ENCODE results near the gene TENM3. TPM values are rescaled to one million over a fixed set of nuclear protein-coding genes. Genes with fewer than 3 reads are reported as not detected.
A peak's percentile ranks its signal among the peaks of the same experiment; 100 is the strongest.

TENM3 gene
- total and polyA plus RNA-seq, 2 donors from 2014 or later: 0.58 to 6.8 TPM

DNA sequence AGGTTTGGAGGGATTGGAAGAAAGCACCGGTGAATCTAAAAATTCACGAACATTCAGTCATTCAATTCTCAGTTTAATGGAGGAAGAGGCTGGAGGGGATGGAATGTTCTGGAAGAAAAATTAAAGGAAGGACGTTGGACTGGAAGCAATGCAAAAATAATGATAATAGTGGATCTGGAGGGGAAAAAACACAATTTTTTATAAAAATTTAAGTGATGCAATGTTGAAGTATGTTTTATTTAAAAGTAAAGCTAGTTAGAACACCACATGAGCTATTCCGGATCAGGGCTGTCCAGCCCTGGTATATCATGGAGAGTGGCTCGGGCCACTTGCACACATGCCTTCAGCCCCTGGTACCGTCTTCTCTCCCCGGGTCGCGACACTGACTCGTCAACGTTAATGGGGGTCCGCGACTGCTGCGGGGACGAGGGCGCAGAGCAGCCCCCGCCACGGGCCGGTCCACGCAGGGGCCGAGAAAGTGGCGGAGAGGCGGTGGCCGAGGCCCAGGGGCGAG lies 204.6 kb downstream of the TENM3 start:
- no peaks in the 10 kb centered on the region for H3K4me1 ChIP-seq (ENCODE audit: control insufficient read depth in 2 of 3, insufficient read depth in 2 of 3, low read depth in 1 of 3, low read length in 3 of 3)
- TF ChIP-seq, protein P1, sequence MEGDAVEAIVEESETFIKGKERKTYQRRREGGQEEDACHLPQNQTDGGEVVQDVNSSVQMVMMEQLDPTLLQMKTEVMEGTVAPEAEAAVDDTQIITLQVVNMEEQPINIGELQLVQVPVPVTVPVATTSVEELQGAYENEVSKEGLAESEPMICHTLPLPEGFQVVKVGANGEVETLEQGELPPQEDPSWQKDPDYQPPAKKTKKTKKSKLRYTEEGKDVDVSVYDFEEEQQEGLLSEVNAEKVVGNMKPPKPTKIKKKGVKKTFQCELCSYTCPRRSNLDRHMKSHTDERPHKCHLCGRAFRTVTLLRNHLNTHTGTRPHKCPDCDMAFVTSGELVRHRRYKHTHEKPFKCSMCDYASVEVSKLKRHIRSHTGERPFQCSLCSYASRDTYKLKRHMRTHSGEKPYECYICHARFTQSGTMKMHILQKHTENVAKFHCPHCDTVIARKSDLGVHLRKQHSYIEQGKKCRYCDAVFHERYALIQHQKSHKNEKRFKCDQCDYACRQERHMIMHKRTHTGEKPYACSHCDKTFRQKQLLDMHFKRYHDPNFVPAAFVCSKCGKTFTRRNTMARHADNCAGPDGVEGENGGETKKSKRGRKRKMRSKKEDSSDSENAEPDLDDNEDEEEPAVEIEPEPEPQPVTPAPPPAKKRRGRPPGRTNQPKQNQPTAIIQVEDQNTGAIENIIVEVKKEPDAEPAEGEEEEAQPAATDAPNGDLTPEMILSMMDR (IDR thresholded peaks at IDR 0.05; ENCODE audit: borderline replicate concordance, extremely low read depth, insufficient read depth): no peak
- intact Hi-C loops (cut with DNase I): no loop called here
- no peaks in the 10 kb centered on the region for H3K27me3 ChIP-seq (ENCODE audit: control insufficient read depth, insufficient read depth, low read length)
- peak overlapping the region in 1 of 3 donors; percentile 55 for H3K9ac ChIP-seq (ENCODE audit: low read length in 3 of 3)
- no peak overlapping the region for H3K27ac ChIP-seq (ENCODE audit: low read depth in 2 of 2, low read length in 2 of 2)
- FAIRE-seq (no peak), DNase-seq (peak in 2 of 5 donors; percentile 31 to 35)
- no peaks in the 10 kb centered on the region for H3K9me3 ChIP-seq (ENCODE audit: control insufficient read depth in 2 of 3, insufficient read depth in 1 of 3, low read length in 3 of 3)
- H3K4me3 ChIP-seq (ENCODE audit: low read length in 3 of 3): peak overlapping the region in 2 of 3 donors; percentile 15 to 59
- H3K36me3 ChIP-seq (ENCODE audit: control insufficient read depth in 2 of 3, insufficient read depth in 3 of 3, low read length in 3 of 3): no peaks in the 10 kb centered on the region

DNA sequence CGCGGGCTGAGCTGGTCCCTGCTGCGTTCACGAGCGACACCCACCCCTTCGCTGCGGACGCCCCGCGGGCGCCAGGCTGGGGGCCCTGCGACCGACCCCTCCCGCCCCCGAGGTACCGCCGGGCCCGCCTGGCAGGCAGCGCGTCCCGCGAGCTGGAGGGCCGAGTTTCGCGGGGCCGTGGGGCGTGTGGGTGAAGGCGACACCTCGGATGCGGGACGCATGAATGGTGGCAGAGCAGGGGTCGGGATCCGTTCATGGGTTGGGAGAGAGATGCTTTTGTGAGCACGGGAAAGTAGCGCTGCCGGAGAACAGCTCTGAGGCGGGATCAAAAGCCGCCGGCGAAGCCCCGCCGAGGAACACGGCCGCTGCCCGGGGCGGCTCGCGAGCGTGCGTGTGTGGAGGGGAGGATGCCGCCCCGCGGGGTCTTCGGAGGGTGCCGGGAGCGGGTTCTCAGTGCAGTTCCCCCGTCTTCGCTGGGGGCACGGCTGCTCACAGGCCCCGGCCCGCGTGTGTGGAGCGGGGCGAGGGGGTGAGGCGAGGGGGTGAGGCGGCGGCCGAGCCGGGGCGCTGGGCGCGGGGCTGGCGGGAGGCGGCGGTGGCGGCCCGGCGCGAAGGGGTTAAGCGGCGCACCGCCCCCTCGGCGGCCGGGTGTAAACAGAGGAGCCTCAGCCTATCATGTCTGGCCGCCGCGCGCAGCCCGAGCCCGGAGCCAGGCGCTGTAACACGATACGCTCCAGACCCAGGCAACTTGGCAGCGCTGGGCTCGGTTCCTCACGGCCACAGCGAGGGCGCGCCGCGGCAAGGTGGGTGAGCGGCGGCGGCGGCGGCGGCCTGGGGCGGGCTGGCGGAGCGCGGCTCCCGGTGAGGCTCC lies 205.3 kb downstream of the TENM3 start:
- peak overlapping the region in 1 of 3 donors; percentile 55 for H3K9ac ChIP-seq (ENCODE audit: low read length in 3 of 3)

DNA sequence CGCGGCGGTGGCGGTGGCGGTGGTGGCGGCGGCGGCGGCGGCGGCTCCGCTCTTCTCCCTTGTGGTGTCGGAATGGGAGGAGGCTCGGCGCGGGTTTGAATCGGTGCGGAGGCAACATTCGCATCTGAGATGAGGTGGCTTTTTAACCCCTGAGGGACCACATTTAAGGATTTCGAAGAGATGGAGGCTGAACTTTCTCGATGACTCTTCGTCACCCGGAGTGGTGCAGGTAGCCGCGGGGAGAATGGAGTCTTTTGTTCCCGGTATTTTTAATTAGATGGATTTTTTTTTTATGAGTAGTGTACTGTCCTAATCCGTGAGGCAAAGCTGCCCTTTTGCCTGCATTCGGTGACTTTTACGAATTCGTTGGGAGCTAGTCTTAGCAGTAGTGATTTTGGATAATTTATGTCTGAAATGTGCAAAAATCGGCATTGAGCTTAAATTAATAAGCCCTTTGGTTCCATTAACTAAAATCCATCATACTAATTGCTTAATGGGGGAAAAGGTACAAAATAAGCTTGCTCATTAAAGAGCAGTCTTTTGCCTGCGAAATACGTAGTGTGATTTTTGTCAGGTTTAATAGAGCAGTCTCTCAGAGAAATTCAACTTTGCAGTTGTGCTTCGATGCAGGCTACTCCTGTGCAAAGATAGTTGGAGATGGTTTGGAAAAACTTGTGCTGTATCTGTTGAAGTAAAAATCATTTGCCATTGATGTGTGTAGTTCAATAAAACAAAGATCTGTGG lies 206.2 kb downstream of the TENM3 start:
- no peaks in the 10 kb centered on the region for H3K9me3 ChIP-seq (ENCODE audit: control insufficient read depth in 2 of 3, insufficient read depth in 1 of 3, low read length in 3 of 3)
- intact Hi-C loops (cut with DNase I): no loop called here
- DNase-seq (peak in 2 of 5 donors; percentile 16 to 82), FAIRE-seq (no peak)
- H3K27me3 ChIP-seq (ENCODE audit: control insufficient read depth, insufficient read depth, low read length): no peaks in the 10 kb centered on the region
- H3K4me3 ChIP-seq (ENCODE audit: low read length in 3 of 3): peak overlapping the region; percentile 77 to 86 (median 80)
- TF ChIP-seq, protein P1 (IDR thresholded peaks at IDR 0.05; ENCODE audit: borderline replicate concordance, extremely low read depth, insufficient read depth): no peak
- no peaks in the 10 kb centered on the region for H3K36me3 ChIP-seq (ENCODE audit: control insufficient read depth in 2 of 3, insufficient read depth in 3 of 3, low read length in 3 of 3)
- H3K9ac ChIP-seq (ENCODE audit: low read length in 3 of 3): peak overlapping the region; percentile 13 to 69 (median 55)
- no peak overlapping the region for H3K27ac ChIP-seq (ENCODE audit: low read depth in 2 of 2, low read length in 2 of 2)
- no peaks in the 10 kb centered on the region for H3K4me1 ChIP-seq (ENCODE audit: control insufficient read depth in 2 of 3, insufficient read depth in 2 of 3, low read depth in 1 of 3, low read length in 3 of 3)

More for the DNA sequence above, 205.3 kb downstream of the TENM3 start:
- H3K36me3 ChIP-seq (ENCODE audit: control insufficient read depth in 2 of 3, insufficient read depth in 3 of 3, low read length in 3 of 3): no peaks in the 10 kb centered on the region
- intact Hi-C loops (cut with DNase I): no loop called here
- H3K27me3 ChIP-seq (ENCODE audit: control insufficient read depth, insufficient read depth, low read length): no peaks in the 10 kb centered on the region
- TF ChIP-seq, protein P1 (IDR thresholded peaks at IDR 0.05; ENCODE audit: borderline replicate concordance, extremely low read depth, insufficient read depth): no peak
- no peaks in the 10 kb centered on the region for H3K4me1 ChIP-seq (ENCODE audit: control insufficient read depth in 2 of 3, insufficient read depth in 2 of 3, low read depth in 1 of 3, low read length in 3 of 3)
- FAIRE-seq (no peak), DNase-seq (peak; percentile 94 to 97 (median 95))
- no peak overlapping the region for H3K27ac ChIP-seq (ENCODE audit: low read depth in 2 of 2, low read length in 2 of 2)
- peak overlapping the region; percentile 15 to 59 (median 45) for H3K4me3 ChIP-seq (ENCODE audit: low read length in 3 of 3)
- H3K9me3 ChIP-seq (ENCODE audit: control insufficient read depth in 2 of 3, insufficient read depth in 1 of 3, low read length in 3 of 3): no peaks in the 10 kb centered on the region
